Stimulated activated CD4-positive, alpha-beta T cell treated with anti-CD3 and anti-CD28 coated beads, Interleukin-1b, Interleukin-23, amount 100 ng/mL, for 24 hours (primary cell): ENCODE results near the gene SLC14A1.

Experiments
- DNase-seq, 4 experiments: peaks; one replicate each; pipeline ENCODE4 v3.0.0-alpha.2; 2020; ENCODE audit warnings: low read depth in 4 of 4, low spot score in 1 of 4

The SLC14A1 gene

GRCh38 chr18:45793264-45793965, 69.4 kb downstream of the SLC14A1 start:
- DNase-seq, result no peak

- no peak for DNase-seq
These were observed 77.5 kb downstream of the SLC14A1 start for GRCh38 chr18:45801416-45802004.
